HG02763 (cell line): ENCODE results near the gene COL13A1.

ENCODE experiments used
- ATAC-seq: cut with Tn5 transposase; IDR thresholded peaks from one replicate; pipeline ENCODE4 v1.9.1; 2021; ENCODE audit warnings: mild to moderate bottlenecking, moderate library complexity; ENCODE audit not compliant: unreplicated experiment

The COL13A1 gene

GRCh38 chr10:69961881-69962745, 160.4 kb downstream of the COL13A1 start:
- ATAC-seq: no peak

DNA sequence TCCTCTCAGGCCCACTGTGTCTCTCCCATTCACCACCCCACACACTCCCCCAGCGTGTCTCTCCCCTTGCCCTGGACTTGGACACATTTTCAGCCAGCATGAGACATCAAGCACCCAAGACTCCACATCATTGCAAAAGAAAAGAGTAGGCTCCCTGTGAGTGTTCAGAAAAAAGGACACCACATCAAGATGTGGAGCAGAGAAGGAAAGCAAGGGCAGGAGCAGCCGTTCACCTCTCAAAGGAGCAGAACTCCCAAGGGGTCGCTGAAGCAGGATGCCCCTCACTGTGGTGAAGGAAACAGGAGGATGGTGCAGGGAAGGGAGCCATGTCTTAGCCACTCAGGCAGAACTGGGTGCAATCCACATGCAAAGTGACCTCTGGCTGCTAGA, 161.0 kb downstream of the COL13A1 start:
- ATAC-seq: no peak

DNA sequence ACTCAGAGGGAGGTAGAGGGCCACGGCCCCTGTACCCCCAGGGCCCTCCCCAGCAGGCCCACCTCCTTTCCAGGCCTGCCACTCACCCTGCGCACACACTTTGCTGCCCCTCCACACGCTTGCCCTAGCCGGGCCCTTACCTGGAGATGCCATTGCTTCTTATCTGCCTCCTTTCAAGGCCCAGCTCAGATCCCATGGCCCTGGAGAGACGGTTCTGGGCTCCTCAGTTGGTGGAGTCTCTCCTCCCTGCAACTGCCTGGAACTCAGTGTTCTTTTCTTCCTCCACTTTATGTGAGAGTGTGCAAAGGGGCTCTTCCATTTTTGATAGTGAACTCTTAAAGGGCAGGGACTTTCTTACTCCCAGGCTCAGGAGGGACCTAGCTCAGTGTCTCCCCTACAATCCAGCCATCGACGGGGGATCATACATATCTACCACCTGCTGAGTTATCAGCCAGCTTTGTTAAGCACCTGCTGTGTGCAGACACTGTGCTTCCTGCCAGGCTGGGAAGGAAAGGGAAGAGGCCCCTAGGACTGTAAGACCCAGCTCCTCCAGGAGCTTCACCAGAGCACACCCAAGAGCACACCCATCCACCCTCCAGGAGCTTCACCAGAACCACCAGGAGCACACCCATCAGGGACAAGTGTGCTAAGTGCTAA, 161.6 kb downstream of the COL13A1 start:
- no peak for ATAC-seq

DNA sequence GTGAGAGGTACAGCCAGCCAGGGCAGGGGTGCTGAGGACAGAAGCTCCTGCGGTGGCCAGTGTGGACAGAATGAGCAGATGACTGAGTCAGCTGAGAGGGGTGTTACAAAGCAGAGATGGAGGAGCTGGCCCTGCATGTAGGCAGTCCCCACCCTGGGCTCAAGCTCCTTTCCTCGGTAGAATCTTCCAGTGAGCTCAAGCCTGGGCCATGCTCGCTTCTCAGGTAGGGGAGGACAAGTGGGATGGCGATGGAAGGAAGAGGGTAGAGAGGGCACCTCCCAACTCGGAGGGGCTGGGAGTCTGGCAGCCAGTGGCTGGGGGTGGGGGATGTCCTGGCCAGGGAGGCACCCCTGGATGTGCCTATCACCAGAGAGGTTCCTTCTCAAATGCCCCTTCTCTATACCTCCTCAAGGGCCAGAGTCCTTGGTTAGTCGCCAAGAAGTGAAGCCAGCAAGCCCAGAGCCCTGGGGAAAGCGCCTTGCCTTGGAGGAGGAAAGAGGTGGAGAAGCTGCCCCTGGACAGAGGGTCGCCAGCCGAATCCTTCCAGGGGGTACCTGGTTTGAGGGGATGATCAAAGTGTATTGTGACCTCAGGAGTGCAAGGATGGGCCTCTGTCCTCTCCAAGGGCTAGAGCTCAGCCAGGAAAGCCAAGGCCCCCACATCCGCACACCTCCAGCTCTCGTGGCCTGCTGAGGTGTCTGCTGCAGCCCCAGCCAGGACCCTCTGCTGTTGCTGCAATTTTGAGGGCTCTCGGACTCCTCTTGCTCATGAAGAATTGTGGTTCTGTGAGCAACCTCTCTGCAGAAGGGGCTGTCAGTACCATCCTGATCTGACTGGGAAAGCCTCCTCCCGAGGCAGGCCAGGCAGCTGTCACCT, 162.4 kb downstream of the COL13A1 start:
- no peak for ATAC-seq

DNA sequence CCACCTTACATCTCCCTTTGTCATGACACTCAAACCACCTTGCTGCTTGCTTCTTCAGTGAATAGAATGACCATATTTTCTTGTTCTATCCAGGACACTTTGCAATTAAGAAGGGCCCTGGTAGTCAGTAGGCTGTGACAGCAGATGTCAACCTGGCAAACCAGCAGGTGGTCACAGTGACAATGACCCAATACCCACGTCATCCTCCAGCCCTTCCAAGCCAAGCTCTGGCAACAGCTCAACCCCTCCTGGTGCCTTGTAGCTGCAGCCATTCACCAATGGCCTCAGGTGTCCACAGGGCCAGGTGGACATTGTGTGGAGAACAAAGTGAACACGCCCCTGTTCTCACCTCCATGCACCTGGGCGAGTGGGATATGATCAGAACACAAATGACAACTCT, 163.4 kb downstream of the COL13A1 start:
- ATAC-seq: no peak

GRCh38 chr10:69965919-69966662, 164.4 kb downstream of the COL13A1 start:
- no peak for ATAC-seq

- no peak for ATAC-seq
Observed at GRCh38 chr10:69968830-69969229, 167.1 kb downstream of the COL13A1 start.

GRCh38 chr10:69969977-69970376, 168.3 kb downstream of the COL13A1 start:
- ATAC-seq: no peak

- no peak for ATAC-seq
Observed at GRCh38 chr10:69972981-69973397, 171.3 kb downstream of the COL13A1 start.

DNA sequence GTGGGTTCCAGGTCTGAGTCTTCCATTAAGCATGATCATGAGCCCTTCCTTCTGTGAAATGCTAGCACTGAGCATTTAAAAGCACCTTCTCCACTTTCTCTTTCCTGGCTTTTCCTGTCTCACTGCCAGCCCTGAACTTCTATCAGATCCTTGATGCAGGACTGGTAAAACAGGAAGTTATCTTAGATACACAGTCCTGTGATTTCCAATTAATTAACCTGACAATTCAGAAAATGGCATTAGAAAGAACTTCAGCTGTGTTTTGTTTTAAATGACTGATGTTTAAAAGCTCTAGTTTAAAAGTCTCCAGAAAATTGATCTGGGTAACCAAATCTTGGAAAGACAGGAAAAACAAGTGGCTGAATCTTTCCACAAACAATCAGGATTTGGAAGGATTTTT, 172.0 kb downstream of the COL13A1 start:
- ATAC-seq: no peak

- ATAC-seq: no peak
Observed at GRCh38 chr10:69974551-69975155, 172.9 kb downstream of the COL13A1 start.

DNA sequence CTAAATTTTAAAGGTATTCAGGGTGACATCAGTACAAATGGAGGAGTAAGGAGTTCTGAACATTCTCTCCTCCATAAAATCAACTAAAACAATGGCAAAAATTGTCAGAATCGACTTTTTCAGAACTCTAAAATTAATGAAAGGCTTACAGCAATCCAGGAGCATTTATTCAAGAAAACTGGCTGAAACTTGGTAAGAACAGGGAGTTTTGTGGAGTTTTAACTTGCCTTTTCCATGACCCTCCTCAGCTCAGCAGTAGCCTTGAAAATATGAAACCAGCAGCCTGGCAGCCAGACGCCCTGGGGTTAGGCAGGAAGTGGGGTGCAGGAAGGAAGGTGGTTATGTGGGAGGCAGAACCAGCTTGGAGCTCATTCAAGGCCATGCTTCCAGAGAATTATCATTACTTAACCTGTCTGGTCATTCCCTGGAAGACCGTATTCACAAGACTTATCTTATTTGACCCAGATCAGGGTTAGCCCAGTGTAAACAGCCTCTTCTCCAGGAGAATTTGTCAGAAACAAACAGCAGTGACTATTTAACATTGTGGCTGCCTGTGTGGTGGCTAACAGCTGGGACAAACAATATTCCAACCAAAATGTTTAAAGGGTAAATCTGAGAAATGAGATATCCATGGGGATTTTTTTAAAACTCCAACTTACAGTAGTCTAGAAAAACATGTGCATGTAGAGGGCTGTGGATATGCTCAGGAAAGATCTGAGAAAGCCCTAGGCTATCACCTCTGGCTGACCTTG, 175.3 kb downstream of the COL13A1 start:
- no peak for ATAC-seq

DNA sequence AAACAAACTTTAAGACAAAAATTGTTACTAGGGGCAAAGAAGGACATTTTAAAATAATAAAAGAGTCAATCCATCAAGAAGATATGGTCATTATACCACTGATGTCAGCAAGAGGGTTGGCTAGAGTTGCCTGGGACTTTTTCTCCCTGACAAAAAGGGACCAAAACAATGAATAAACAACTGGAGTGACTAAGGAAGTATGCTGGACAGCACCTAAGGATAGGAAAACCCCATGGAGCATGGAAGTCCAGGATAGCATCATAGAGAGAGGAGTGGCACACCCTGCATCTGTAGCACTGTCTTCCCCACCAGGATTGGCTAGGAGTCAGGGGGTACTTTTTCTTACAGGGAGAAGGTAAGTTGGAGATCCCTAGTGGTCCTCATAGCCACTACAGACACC, 177.5 kb downstream of the COL13A1 start:
- ATAC-seq: no peak

- no peak for ATAC-seq
Observed at GRCh38 chr10:69980672-69981071, 179.0 kb downstream of the COL13A1 start.

GRCh38 chr10:69988094-69988493, 186.4 kb downstream of the COL13A1 start:
- ATAC-seq: no peak

- no peak for ATAC-seq
Observed at GRCh38 chr10:69991151-69991550, 189.4 kb downstream of the COL13A1 start.

GRCh38 chr10:69994262-69994661, 192.6 kb downstream of the COL13A1 start:
- ATAC-seq: no peak

- no peak for ATAC-seq
Observed at GRCh38 chr10:69996611-69997010, 194.9 kb downstream of the COL13A1 start.

- no peak for ATAC-seq
Observed at GRCh38 chr10:70000262-70000661, 198.6 kb downstream of the COL13A1 start.
